Adrenal gland (tissue), 12 donors: ENCODE measurements around the gene FBLN2. TPM values are rescaled to one million over a fixed set of nuclear protein-coding genes. Genes with fewer than 3 reads are reported as not detected.

Source experiments
- DNase-seq, 7 donors: peaks; one replicate each; pipeline ENCODE4 v3.0.0-alpha.2; 2019 to 2020
- H3K27ac ChIP-seq, 5 donors: fragments of 200-600 bp; sonication (generic) in 4 of 5; 1 replicate in 3 of 5; 2 replicates in 2 of 5; pipeline versions ENCODE4 v1.5.1 to v1.8.0; 2016 to 2020; ENCODE audit warnings: mild to moderate bottlenecking in 1 of 5
- H3K27me3 ChIP-seq: fragments of 200-600 bp; 2 replicates; pipeline ENCODE4 v1.8.0; 2021
- H3K36me3 ChIP-seq, 2 donors: fragments of 200-600 bp; replicated peaks in 1 of 2; 1 replicate in 1 of 2; 2 replicates in 1 of 2; pipeline versions ENCODE4 v1.5.1 to v1.8.0; 2018 to 2022
- H3K4me1 ChIP-seq, 2 donors: fragments of 200-600 bp; replicated peaks in 1 of 2; 1 replicate in 1 of 2; 2 replicates in 1 of 2; pipeline versions ENCODE4 v1.5.1 to v1.8.0; 2018 to 2021
- H3K4me3 ChIP-seq, 4 donors: fragments of 200-600 bp; sonication (generic) in 3 of 4; one replicate each; pipeline ENCODE4 v1.5.1; 2016 to 2018
- H3K9me3 ChIP-seq, 3 donors: fragments of 200-600 bp; sonication (generic) in 1 of 3; replicated peaks in 1 of 3; 1 replicate in 2 of 3; 2 replicates in 1 of 3; pipeline versions ENCODE4 v1.5.1 to v1.8.0; 2016 to 2021
- POLR2A ChIP-seq, 2 donors: fragments of 450-650 bp; IDR thresholded peaks; one replicate each; pipeline ENCODE4 v1.6.1; 2017; ENCODE audit warnings: antibody characterized with exemption in 2 of 2, mild to moderate bottlenecking in 2 of 2, moderate library complexity in 1 of 2
- WGBS, 4 donors: extraction: QIAGEN DNeasy Blood & Tissue Kit in 2 of 4; methylation state at CpG; one replicate each; pipeline versions ENCODE4 v1.1.5 to v1.1.7; 2013 to 2017; 5-methylcytosine and 5-hydroxymethylcytosine counted together
- intact Hi-C, 2 donors: fragments of 100-400 bp; cut with DNase I; formaldehyde crosslinking; loops; one replicate each; pipeline versions ENCODE4 v1.14.1 to v1.15.0; 2022 to 2023
- polyA plus RNA-seq, 3 donors: library from polyadenylated mRNA; stranded (reverse); fragments of 200-250 nt in 2 of 3; fragments of 350-450 nt in 1 of 3; fragmentation: Illumina TruSeq in 1 of 3; extraction: RNeasy Lipid Tissue Mini Kit (QIAGEN cat#74804) in 1 of 3; gene quantifications; one replicate each; pipeline ENCODE4 v1.2.3, GENCODE V29; 2013 to 2014
- total RNA-seq, 9 donors: library from RNA; depleted of rRNA in 4 of 9; stranded (reverse); fragments of >200 nt in 4 of 9; fragments of 120-200 nt in 1 of 9; fragmentation: NEBNext Ultra II Directional in 1 of 9; extraction: Animal tissue kit (Norgen Biotek cat#: 25700) in 1 of 9; gene quantifications; one replicate each; pipeline versions ENCODE4 v1.1.0 to v1.2.4, GENCODE V29; 2013 to 2023
- TF ChIP-seq, protein P1 (sequence below), 6 experiments: fragments of 450-650 bp in 4 of 6; fragments of 200-600 bp in 2 of 6; sonication (generic) in 1 of 6; IDR thresholded peaks; 1 replicate in 5 of 6; 2 replicates in 1 of 6; pipeline versions ENCODE4 v1.5.1 to v1.8.0; 2016 to 2021; ENCODE audit warnings: antibody characterized with exemption in 6 of 6, mild to moderate bottlenecking in 2 of 6, moderate library complexity in 1 of 6
- donor health status: healthy with polysubstance abuse.
- donor health status: Bipolar disorder and iron deficiency.
- donor health status: DM: yes; HTN: yes; CAD: no.
- donor health status: DM: no; HTN: no; CAD: no.
- donor health status: DM: no; HTN: no; CAD: no.
- donor health status: DM: yes; HTN: yes; CAD: no.

The FBLN2 gene
- total and polyA plus RNA-seq, 12 donors, result 1.8 to 31.5 (median 7.0) TPM

DNA sequence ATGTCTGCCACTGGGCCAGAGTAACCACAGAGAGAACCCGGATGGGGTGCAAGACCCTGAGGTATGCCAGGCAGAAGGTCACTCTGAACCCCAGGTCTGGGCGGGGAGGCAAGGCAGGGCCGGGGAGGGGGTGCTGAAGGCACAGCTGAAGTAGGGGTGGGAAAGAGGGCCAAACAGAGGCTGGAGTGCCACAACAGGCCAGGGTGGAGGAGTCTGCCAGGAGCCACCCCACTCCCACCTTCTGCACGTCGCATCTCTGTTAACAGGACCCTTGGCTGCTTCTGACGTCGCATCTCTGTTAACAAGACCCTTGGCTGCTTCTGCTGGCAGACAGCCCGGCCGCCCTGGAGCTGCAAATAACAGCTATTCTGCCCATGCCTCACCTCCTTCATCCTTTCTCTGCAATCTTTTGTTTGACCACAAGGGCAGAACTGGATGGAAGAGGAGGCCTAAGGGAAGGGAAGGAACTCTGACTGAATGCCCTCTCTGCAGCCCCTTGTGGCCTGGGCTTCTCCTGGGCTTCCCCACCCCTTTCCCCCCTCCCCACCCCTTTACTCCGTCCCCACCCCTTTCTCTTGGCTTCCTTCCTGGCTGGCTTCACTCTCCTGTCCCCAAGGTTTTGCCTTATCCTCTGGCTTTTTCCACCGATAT, 20.6 kb upstream of the FBLN2 start:
- Histone ChIP-seq H3K27me3 (no peaks in the 10 kb centered on the region), H3K36me3 (no peaks in the 10 kb centered on the region), H3K4me3 (no peak overlapping the region), H3K9me3 (no peaks in the 10 kb centered on the region), H3K4me1 (no peaks in the 10 kb centered on the region), H3K27ac (no peak overlapping the region)
- intact Hi-C loops, result no loop called here
- no peak for DNase-seq
- no peak for TF ChIP-seq POLR2A (IDR thresholded peaks at IDR 0.05)
- TF ChIP-seq, protein P1, sequence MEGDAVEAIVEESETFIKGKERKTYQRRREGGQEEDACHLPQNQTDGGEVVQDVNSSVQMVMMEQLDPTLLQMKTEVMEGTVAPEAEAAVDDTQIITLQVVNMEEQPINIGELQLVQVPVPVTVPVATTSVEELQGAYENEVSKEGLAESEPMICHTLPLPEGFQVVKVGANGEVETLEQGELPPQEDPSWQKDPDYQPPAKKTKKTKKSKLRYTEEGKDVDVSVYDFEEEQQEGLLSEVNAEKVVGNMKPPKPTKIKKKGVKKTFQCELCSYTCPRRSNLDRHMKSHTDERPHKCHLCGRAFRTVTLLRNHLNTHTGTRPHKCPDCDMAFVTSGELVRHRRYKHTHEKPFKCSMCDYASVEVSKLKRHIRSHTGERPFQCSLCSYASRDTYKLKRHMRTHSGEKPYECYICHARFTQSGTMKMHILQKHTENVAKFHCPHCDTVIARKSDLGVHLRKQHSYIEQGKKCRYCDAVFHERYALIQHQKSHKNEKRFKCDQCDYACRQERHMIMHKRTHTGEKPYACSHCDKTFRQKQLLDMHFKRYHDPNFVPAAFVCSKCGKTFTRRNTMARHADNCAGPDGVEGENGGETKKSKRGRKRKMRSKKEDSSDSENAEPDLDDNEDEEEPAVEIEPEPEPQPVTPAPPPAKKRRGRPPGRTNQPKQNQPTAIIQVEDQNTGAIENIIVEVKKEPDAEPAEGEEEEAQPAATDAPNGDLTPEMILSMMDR (IDR thresholded peaks at IDR 0.05), result no peak
- WGBS, 4 donors, result 66 to 71% (median 69%) methylated on average over 5 to 11 of the region's 11 CpGs

DNA sequence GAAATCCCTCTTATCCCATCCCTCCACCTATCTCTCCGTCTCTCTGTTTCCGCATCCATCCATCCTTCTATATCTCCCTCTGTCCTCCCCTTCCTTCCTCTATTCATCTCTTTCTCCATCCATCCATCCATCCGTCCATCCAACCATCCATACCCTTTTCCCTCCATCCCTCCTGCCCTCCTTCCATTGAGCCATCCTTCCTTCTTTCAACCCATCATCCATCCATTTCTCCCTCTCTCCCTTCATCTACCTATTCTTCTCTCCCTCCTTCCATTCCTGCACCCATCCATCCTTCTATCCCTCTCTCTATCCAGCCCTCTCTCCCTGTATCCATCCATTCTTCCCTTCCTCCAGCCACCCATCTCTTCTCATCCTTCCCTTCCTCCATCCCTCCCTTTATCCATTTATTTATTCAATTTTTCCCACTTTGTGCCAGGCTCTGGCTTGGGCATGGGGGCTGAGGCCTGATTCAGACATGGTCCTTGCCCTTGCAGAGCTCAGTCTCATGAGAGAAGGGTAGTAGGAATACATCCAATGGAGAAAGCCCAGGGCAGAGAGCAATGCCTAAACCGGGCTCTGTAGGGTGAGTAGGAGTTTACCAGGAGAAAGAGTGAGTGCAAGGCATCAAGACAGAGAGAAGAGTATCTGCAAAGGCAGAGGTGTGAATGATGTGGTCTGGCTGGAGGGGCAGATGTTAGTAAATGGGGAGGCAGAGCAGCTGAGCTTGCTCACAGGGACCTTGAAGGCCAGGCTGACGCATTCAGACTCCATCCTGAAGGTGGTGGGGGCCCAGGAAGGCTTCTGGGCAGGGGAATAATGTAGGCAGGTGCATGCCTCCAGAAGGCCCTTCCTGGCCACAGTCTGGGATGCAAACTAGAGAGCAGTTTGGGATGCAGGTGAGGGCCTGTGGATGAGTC, 19.5 kb upstream of the FBLN2 start:
- Histone ChIP-seq H3K36me3 (no peaks in the 10 kb centered on the region), H3K4me1 (no peaks in the 10 kb centered on the region), H3K9me3 (no peaks in the 10 kb centered on the region), H3K27me3 (no peaks in the 10 kb centered on the region), H3K27ac (no peak overlapping the region), H3K4me3 (no peak overlapping the region)
- 74 to 87% (median 80%) methylated on average over 5 of the region's 5 CpGs for WGBS, 4 donors
- DNase-seq, result no peak
- no peak for TF ChIP-seq POLR2A (IDR thresholded peaks at IDR 0.05)
- TF ChIP-seq, protein P1 (IDR thresholded peaks at IDR 0.05), result no peak
- intact Hi-C loops, result no loop called here

DNA sequence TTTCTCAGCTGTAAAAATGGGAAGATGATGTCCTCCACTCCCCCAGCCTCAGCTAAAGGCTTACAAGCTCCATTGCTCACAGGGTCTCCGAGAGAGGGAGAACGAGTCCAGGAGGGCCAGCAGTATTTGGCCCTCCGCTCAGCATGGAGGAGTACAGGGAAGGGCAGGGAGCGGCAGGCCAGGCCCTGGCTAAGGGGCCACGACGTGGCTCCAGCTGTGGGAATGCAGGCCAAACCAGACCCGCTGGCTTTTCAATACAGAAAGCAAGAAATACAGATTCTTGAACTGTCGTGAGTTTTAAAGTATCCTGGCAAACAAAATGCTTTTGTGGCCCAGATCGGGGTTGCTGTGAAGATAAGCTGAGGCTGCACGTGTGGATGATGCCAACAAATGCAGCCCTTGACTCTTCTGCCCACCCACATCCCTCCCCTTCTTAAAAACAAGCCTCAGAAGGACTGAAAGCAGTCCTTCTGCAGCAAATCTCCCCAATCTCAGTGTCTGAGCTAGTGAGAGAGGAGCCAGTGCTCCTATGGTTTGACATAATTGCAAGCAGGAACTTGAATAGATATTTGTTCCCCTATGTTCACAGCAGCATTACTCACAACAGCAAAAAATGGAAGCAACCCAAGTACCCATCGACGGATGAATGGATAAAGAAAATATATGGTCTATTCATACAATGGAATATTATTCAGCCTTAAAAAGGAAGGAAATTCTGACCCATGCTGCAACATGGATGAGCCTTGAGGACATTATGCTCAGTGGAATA, 18.5 kb upstream of the FBLN2 start:
- Histone ChIP-seq H3K9me3 (no peaks in the 10 kb centered on the region), H3K27me3 (no peaks in the 10 kb centered on the region), H3K27ac (no peak overlapping the region), H3K4me1 (no peaks in the 10 kb centered on the region), H3K4me3 (no peak overlapping the region), H3K36me3 (no peaks in the 10 kb centered on the region)
- intact Hi-C loops, result no loop called here
- TF ChIP-seq, protein P1 (IDR thresholded peaks at IDR 0.05), result no peak
- TF ChIP-seq POLR2A (IDR thresholded peaks at IDR 0.05), result no peak
- no peak for DNase-seq
- 74 to 89% (median 78%) methylated on average over 12 of the region's 12 CpGs for WGBS, 4 donors

DNA sequence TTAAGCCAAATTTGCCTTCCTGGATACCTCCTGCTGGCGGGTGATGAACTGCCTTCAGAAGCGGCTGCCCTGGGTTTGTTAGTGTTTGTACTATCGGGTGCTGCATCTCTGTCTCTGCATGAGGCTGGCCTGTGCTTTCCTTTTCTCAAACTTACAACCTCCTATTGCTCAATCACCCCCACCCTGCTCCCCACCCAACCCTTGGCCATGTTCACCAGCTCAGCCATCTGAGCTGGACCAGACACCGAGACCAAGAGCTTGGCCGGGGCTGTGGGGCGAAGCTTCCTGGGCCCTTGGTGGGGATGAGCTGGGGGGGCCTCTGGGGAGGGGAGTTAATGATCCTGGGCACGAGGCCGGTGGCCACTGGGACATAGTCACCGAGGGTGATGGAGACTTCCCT, 16.8 kb upstream of the FBLN2 start:
- H3K36me3 ChIP-seq, result no peaks in the 10 kb centered on the region
- no peaks in the 10 kb centered on the region for H3K4me1 ChIP-seq
- H3K27me3 ChIP-seq, result no peaks in the 10 kb centered on the region
- DNase-seq, result no peak
- intact Hi-C loops, result no loop called here
- no peaks in the 10 kb centered on the region for H3K9me3 ChIP-seq
- H3K27ac ChIP-seq, result no peak overlapping the region
- no peak overlapping the region for H3K4me3 ChIP-seq
- whole genome bisulfite sequencing, 4 donors, result 63 to 81% (median 78%) methylated on average over 5 to 9 of the region's 9 CpGs
- TF ChIP-seq, protein P1 (IDR thresholded peaks at IDR 0.05), result no peak
- TF ChIP-seq POLR2A (IDR thresholded peaks at IDR 0.05), result no peak
